Dermis microvascular lymphatic vessel endothelial cell (primary cell): Measurements from ENCODE around the gene DNMT3A. TPM values are rescaled to one million over a fixed set of nuclear protein-coding genes. Genes with fewer than 3 reads are reported as not detected.
"Not testable (repeated sequence)": the region's sequence is repeated elsewhere in the genome, so short reads cannot be mapped to it uniquely, and the experiment has no call there.

Experiments
- DNase-seq, 2 donors: peaks; one replicate each; pipeline versions ENCODE4 v3.0.0 to v3.0.0-alpha.2; 2010; ENCODE audit warnings: low read depth in 2 of 2
- total RNA-seq: library from RNA; depleted of rRNA; stranded (reverse); fragments of >200 nt; gene quantifications from 2 replicates; pipeline ENCODE4 v1.2.1, GENCODE V29; 2014

Gene DNMT3A
- total RNA-seq, 1 donor from 2014 or later, result 23.6 TPM

DNA sequence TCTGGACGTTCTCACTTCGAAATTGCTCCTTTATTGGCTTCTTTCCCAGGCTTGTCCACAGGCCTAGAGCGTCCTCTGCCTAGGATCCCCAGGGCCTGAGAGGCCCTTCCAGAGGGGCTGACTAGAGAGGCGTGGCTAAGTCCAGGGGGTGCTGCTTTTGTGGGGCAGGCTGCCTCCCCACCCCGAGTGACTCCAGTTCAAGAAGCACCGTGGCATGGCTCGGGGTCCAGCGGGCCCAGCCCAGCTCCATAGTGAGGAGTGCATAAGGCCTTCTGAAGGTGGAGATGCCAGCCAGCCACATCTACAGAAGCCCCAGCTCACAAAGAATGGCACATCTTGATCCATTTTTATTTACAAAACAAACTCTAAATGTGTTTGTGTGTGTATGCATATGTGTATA, 128.5 kb downstream of the DNMT3A start:
- no peak for DNase-seq

GRCh38 chr2:25210923-25211322, 130.8 kb downstream of the DNMT3A start:
- DNase-seq, result not testable (repeated sequence)

- DNase-seq, result no peak
Measured at GRCh38 chr2:25207078-25207545, 134.6 kb downstream of the DNMT3A start.

- no peak for DNase-seq
Measured at GRCh38 chr2:25204190-25204838, 137.4 kb downstream of the DNMT3A start.

GRCh38 chr2:25202275-25202674, 139.4 kb downstream of the DNMT3A start:
- no peak for DNase-seq

- DNase-seq, result no peak
Measured at GRCh38 chr2:25201794-25202193, 139.9 kb downstream of the DNMT3A start.

- no peak for DNase-seq
Measured at GRCh38 chr2:25201265-25201664, 140.5 kb downstream of the DNMT3A start.

DNA sequence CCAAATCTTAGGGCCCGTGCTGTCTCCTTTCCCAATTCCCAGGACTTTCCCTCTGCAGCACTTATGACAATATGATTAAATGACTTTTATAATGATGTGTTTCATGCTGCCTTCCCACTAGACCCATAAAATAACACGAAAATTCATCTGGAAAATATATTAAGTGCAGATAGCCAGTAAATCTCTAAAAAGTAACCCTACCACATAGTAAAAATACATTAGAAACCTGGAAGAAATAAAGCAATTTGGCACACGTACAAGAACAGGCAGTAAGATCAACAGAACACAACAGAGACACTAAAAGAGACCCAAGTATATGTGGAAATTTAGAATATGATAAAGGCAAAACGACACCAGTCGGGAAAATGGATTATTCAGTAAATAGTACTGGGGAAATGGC, 143.1 kb downstream of the DNMT3A start:
- no peak for DNase-seq

- DNase-seq, result no peak
Measured at GRCh38 chr2:25198209-25198525, 143.6 kb downstream of the DNMT3A start.

GRCh38 chr2:25197336-25198208, 144.2 kb downstream of the DNMT3A start:
- DNase-seq, result no peak

- no peak for DNase-seq
Measured at GRCh38 chr2:25194576-25195122, 147.1 kb downstream of the DNMT3A start.

DNA sequence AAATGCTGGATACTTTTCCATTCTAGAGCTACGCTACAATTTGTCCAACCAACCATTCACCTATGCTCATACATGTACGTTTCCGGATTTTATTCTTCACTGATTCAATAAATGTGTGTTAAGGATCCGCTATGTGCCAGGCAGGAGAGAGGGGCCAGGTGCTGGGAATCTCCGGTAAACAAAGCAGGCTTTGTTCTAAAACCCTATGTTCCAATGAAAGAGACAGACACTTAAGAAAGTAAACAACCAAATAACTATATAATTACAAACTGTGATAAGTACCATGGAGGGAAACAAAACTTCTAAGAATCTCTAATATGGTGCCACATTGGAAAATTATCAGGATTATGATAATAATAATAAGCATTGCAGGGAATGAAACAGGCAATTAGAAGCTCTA, 151.2 kb downstream of the DNMT3A start:
- DNase-seq, result no peak

DNA sequence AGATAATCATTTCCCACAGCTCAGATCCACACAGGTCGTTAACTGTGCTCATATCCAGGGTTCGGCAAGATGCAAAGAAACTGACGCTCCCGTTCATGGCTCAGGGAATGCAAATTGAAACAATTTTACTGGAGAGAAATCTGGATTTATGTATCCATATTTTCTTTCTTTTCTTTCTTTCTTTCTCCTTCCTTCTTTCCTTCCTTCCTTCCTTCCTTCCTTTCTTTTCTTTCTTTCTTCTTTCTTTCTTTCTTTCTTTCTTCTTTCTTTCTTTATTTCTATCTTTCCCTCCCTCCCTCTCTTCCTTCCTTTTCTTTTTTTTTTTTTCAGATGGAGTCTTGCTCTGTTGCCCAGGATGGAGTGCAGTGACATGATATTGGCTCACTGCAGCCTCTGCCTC, 153.3 kb downstream of the DNMT3A start:
- DNase-seq, result no peak

DNA sequence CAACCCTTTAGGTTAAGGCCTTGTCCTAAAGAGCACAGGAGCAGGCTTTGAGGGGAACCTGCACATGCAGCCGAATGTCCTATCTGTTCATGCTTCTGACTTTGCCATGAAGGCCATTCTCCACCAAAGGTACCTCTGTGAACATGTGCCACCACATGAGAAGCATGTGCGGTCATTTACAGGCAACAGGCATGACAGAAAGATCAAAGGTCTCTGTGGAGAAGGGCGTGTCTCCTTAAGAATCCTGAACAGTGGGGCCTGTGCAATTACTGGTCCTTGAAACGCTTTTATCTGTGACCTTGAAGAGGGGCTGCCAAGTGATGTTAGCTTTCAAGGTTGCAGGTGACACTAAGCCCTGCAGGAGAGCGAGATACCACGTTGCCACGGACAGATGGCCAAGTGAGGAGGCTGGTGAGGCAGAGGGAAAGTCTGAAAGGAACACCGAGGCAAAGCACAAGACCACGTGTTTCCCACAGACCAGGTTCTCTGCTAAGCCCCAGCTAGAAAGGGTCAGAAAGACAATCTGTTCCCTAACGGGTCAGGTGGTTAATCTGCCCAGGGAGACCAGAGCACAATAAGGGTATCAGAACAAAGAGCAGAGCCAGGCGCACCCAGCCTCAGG, 153.9 kb downstream of the DNMT3A start:
- no peak for DNase-seq

DNA sequence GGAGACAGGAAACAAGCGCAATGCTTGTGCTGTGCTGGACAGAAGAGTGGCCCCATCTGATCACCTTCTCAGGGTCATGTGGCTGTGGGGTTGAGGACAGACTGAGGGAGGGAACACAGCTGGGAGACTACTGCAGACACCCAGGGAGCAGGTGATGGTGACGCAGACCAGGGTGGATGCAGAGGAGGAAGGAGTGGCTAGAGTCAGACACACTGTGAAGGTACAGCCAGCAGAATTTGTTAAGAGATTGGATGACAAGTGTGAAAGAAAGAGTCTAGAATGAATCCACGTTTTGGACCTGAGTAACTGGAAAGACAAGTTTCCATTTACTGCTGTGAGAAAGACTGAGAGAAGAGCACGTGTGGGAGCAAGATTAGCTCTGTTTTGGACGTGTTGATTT, 157.5 kb downstream of the DNMT3A start:
- DNase-seq, result no peak

GRCh38 chr2:25178976-25179375, 162.7 kb downstream of the DNMT3A start:
- no peak for DNase-seq

Other genes starting within 250 kb of the DNMT3A start
- 0.13 and 0.63 TPM in 2 replicates for gene POMC, start 173.3 kb downstream of the DNMT3A start, total RNA-seq